SK-N-SH treated with all-trans-retinoic acid at 6 μM for 48 hours (cell line): ENCODE measurements around the gene CTBP1.

ENCODE experiments used
- BACH2 ChIP-seq: fragments of 250-450 bp; sonication (Bioruptor Pico); IDR thresholded peaks from 2 replicates; pipeline ENCODE4 v1.9.0; 2021; ENCODE audit warnings: mild to moderate bottlenecking, borderline replicate concordance
- CREB5 ChIP-seq: fragments of 250-450 bp; sonication (Bioruptor Pico); IDR thresholded peaks from 2 replicates; pipeline ENCODE4 v1.5.1; 2020; ENCODE audit warnings: low read depth, mild to moderate bottlenecking, moderate library complexity
- PATZ1 ChIP-seq: fragments of 250-450 bp; sonication (Bioruptor Pico); IDR thresholded peaks from 2 replicates; pipeline ENCODE4 v1.8.0; 2020; ENCODE audit warnings: mild to moderate bottlenecking, moderate library complexity, borderline replicate concordance
- PPARA ChIP-seq: fragments of 250-450 bp; sonication (Bioruptor Pico); IDR thresholded peaks from 2 replicates; pipeline ENCODE4 v1.5.0; 2020; ENCODE audit warnings: mild to moderate bottlenecking, borderline replicate concordance
- RARB ChIP-seq: fragments of 250-450 bp; sonication (Bioruptor Pico); IDR thresholded peaks from 2 replicates; pipeline ENCODE4 v1.8.0; 2021; ENCODE audit warnings: mild to moderate bottlenecking, moderate library complexity
- TCF4 ChIP-seq: fragments of 250-450 bp; sonication (Bioruptor Pico); IDR thresholded peaks from 2 replicates; pipeline ENCODE4 v1.8.0; 2021; ENCODE audit warnings: mild to moderate bottlenecking, moderate library complexity, borderline replicate concordance
- TOX ChIP-seq: fragments of 250-450 bp; sonication (Bioruptor Pico); IDR thresholded peaks from 2 replicates; pipeline ENCODE4 v1.8.0; 2021; ENCODE audit warnings: mild to moderate bottlenecking, moderate library complexity, borderline replicate concordance
- ZFP3 ChIP-seq: fragments of 250-450 bp; sonication (Bioruptor Pico); IDR thresholded peaks from 2 replicates; pipeline ENCODE4 v1.5.0; 2020; ENCODE audit warnings: mild to moderate bottlenecking, moderate library complexity
- ZNF70 ChIP-seq: fragments of 450-650 bp; formaldehyde crosslinking; IDR thresholded peaks from 2 replicates; pipeline ENCODE4 v1.5.0; 2020; ENCODE audit warnings: mild to moderate bottlenecking, moderate library complexity
- ZNF8 ChIP-seq: fragments of 450-650 bp; formaldehyde crosslinking; IDR thresholded peaks from 2 replicates; pipeline ENCODE4 v1.5.0; 2020; ENCODE audit warnings: mild to moderate bottlenecking, moderate library complexity
- TF ChIP-seq, protein P1 (sequence below): fragments of 250-450 bp; sonication (Bioruptor Pico); IDR thresholded peaks from 2 replicates; pipeline ENCODE4 v1.5.0; 2020; ENCODE audit warnings: mild to moderate bottlenecking, moderate library complexity

GRCh38 chr4:1168191-1169101 is 80.5 kb downstream of the CTBP1 start:
- TF ChIP-seq CREB5 (CRISPR knock-in tag) (no peak), ZNF70 (CRISPR knock-in tag) (no peak), PATZ1 (CRISPR knock-in tag) (no peak), RARB (CRISPR knock-in tag) (no peak), TCF4 (no peak), TOX (CRISPR knock-in tag) (no peak), PPARA (CRISPR knock-in tag) (no peak), ZFP3 (CRISPR knock-in tag) (no peak), BACH2 (no peak), ZNF8 (no peak)
- TF ChIP-seq, protein P1, sequence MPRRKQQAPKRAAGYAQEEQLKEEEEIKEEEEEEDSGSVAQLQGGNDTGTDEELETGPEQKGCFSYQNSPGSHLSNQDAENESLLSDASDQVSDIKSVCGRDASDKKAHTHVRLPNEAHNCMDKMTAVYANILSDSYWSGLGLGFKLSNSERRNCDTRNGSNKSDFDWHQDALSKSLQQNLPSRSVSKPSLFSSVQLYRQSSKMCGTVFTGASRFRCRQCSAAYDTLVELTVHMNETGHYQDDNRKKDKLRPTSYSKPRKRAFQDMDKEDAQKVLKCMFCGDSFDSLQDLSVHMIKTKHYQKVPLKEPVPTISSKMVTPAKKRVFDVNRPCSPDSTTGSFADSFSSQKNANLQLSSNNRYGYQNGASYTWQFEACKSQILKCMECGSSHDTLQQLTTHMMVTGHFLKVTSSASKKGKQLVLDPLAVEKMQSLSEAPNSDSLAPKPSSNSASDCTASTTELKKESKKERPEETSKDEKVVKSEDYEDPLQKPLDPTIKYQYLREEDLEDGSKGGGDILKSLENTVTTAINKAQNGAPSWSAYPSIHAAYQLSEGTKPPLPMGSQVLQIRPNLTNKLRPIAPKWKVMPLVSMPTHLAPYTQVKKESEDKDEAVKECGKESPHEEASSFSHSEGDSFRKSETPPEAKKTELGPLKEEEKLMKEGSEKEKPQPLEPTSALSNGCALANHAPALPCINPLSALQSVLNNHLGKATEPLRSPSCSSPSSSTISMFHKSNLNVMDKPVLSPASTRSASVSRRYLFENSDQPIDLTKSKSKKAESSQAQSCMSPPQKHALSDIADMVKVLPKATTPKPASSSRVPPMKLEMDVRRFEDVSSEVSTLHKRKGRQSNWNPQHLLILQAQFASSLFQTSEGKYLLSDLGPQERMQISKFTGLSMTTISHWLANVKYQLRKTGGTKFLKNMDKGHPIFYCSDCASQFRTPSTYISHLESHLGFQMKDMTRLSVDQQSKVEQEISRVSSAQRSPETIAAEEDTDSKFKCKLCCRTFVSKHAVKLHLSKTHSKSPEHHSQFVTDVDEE (CRISPR knock-in tag), result no peak
